ACC112 (cell line): ENCODE measurements around the gene FPR1.
"Not testable (repeated sequence)": the region's sequence is repeated elsewhere in the genome, so short reads cannot be mapped to it uniquely, and the experiment has no call there.

Experiments
- H2AFZ ChIP-seq: fragments of 200-600 bp; sonication (generic); one replicate; pipeline ENCODE4 v1.6.0; 2017; ENCODE audit warnings: antibody characterized with exemption, low read length; ENCODE audit not compliant: unreplicated experiment
- H3K27ac ChIP-seq: fragments of 200-600 bp; sonication (generic); 2 replicates; pipeline ENCODE4 v1.5.1; 2014; ENCODE audit warnings: low read depth, mild to moderate bottlenecking, antibody characterized with exemption, low read length, moderate library complexity
- H3K27me3 ChIP-seq: fragments of 200-600 bp; sonication (generic); 2 replicates; pipeline ENCODE4 v1.6.1; 2014; ENCODE audit warnings: mild to moderate bottlenecking, antibody characterized with exemption, low read length, moderate library complexity, mixed read lengths; ENCODE audit not compliant: insufficient read depth
- H3K36me3 ChIP-seq: fragments of 200-600 bp; sonication (generic); 2 replicates; pipeline ENCODE4 v1.6.1; 2016; ENCODE audit warnings: mild to moderate bottlenecking, antibody characterized with exemption, low read length, moderate library complexity, mixed read lengths; ENCODE audit not compliant: insufficient read depth
- H3K4me1 ChIP-seq: fragments of 200-600 bp; sonication (generic); one replicate; pipeline ENCODE4 v1.6.1; 2016; ENCODE audit warnings: low read length, mixed read lengths; ENCODE audit not compliant: insufficient read depth, unreplicated experiment, control insufficient read depth
- H3K4me3 ChIP-seq: fragments of 200-600 bp; sonication (generic); 2 replicates; pipeline ENCODE4 v1.5.1; 2014; ENCODE audit warnings: mild to moderate bottlenecking, low read depth, low read length
- H3K79me2 ChIP-seq: fragments of 200-600 bp; sonication (generic); one replicate; pipeline ENCODE4 v1.6.0; 2016; ENCODE audit warnings: low read length; ENCODE audit not compliant: control insufficient read depth, unreplicated experiment, insufficient read depth

Gene FPR1

DNA sequence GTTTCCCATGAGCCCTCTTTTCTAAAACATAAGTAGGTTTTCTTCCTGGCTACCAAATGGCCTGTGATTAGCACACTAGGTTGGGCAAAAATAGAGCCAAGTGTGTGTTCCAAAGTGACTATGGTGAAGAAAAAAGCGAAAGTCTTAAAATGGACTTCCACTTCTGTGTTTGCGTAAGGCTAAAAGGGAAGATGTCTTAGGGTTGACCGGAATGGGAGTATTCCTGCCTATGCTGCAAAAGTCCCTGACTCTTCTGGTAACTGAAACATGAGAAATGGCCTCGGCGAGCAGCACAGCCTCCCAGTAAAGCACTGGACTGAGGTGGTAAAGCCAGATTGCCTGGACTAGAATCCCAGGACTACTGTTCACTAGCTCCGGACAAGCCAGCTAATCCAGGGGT, 2.4 kb upstream of the FPR1 start:
- no peak overlapping the region for H3K27ac ChIP-seq
- H3K4me3 ChIP-seq, result no peak overlapping the region
- H3K36me3 ChIP-seq, result no peaks in the 10 kb centered on the region
- no peaks in the 10 kb centered on the region for H3K27me3 ChIP-seq
- peaks cover 18% of the 10 kb centered on the region for H3K4me1 ChIP-seq
- H2AFZ ChIP-seq, result no peak overlapping the region
- H3K79me2 ChIP-seq, result no peaks in the 10 kb centered on the region

GRCh38 chr19:51750400-51751094, 1.1 kb downstream of the FPR1 start:
- peaks cover 18% of the 10 kb centered on the region for H3K4me1 ChIP-seq
- H3K79me2 ChIP-seq, result no peaks in the 10 kb centered on the region
- H3K27ac ChIP-seq, result peak overlapping the region; percentile 68
- H3K27me3 ChIP-seq, result no peaks in the 10 kb centered on the region
- H3K36me3 ChIP-seq, result no peaks in the 10 kb centered on the region
- no peak overlapping the region for H2AFZ ChIP-seq
- H3K4me3 ChIP-seq, result no peak overlapping the region

- no peak overlapping the region for H2AFZ ChIP-seq
- peak overlapping the region; percentile 68 for H3K27ac ChIP-seq
- H3K4me1 ChIP-seq, result peaks cover 18% of the 10 kb centered on the region
- no peaks in the 10 kb centered on the region for H3K27me3 ChIP-seq
- no peaks in the 10 kb centered on the region for H3K79me2 ChIP-seq
- no peaks in the 10 kb centered on the region for H3K36me3 ChIP-seq
- no peak overlapping the region for H3K4me3 ChIP-seq
These were observed 1.7 kb downstream of the FPR1 start for GRCh38 chr19:51749979-51750378.

- H3K27me3 ChIP-seq, result no peaks in the 10 kb centered on the region
- H3K4me1 ChIP-seq, result peaks cover 21% of the 10 kb centered on the region
- H3K36me3 ChIP-seq, result no peaks in the 10 kb centered on the region
- H3K27ac ChIP-seq, result no peak overlapping the region
- H2AFZ ChIP-seq, result no peak overlapping the region
- no peak overlapping the region for H3K4me3 ChIP-seq
- no peaks in the 10 kb centered on the region for H3K79me2 ChIP-seq
These were observed 4.9 kb downstream of the FPR1 start for GRCh38 chr19:51746731-51747130.

- H3K4me1 ChIP-seq, result peaks cover 7% of the 10 kb centered on the region
- H3K27ac ChIP-seq, result peak overlapping the region; percentile 98
- no peak overlapping the region for H2AFZ ChIP-seq
- no peaks in the 10 kb centered on the region for H3K27me3 ChIP-seq
- no peaks in the 10 kb centered on the region for H3K79me2 ChIP-seq
- no peak overlapping the region for H3K4me3 ChIP-seq
- H3K36me3 ChIP-seq, result no peaks in the 10 kb centered on the region
These were observed 8.3 kb downstream of the FPR1 start for GRCh38 chr19:51743405-51743804.

DNA sequence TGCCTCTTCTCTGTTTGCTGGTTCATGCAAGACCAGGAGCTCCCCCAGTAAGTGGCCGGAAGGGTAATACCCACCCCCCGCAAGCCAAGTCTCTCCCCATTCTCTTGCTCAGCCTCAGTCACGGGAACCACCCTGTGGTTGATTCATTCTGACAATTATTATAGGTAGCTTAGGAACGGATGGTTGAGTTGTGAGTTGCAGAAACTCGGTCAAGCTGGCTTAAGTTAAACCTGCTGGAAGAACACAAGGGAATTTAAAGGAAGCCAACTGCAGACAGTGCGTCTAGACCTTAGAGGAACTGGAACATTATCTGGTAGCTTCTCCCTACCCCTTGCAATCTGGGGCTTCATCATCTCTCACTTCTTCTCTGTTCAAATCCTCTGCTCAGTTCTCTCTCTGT, 8.9 kb downstream of the FPR1 start:
- H3K27me3 ChIP-seq, result no peaks in the 10 kb centered on the region
- H3K4me3 ChIP-seq, result 0 out of 2 replicates have a peak overlapping the region, but pooled peaks have one; percentile 23
- no peak overlapping the region for H2AFZ ChIP-seq
- peaks cover 7% of the 10 kb centered on the region for H3K4me1 ChIP-seq
- H3K79me2 ChIP-seq, result no peaks in the 10 kb centered on the region
- H3K27ac ChIP-seq, result peak overlapping the region; percentile 98
- H3K36me3 ChIP-seq, result no peaks in the 10 kb centered on the region

- no peak overlapping the region for H2AFZ ChIP-seq
- no peaks in the 10 kb centered on the region for H3K27me3 ChIP-seq
- no peak overlapping the region for H3K4me3 ChIP-seq
- peak overlapping the region; percentile 52; the same call in 1 of the 2 replicates for H3K27ac ChIP-seq
- no peaks in the 10 kb centered on the region for H3K36me3 ChIP-seq
- H3K4me1 ChIP-seq, result peaks cover 19% of the 10 kb centered on the region
- H3K79me2 ChIP-seq, result no peaks in the 10 kb centered on the region
These were observed 11.3 kb downstream of the FPR1 start for GRCh38 chr19:51740356-51740755.

- no peaks in the 10 kb centered on the region for H3K79me2 ChIP-seq
- no peaks in the 10 kb centered on the region for H3K27me3 ChIP-seq
- no peaks in the 10 kb centered on the region for H3K36me3 ChIP-seq
- no peak overlapping the region for H3K4me3 ChIP-seq
- no peak overlapping the region for H2AFZ ChIP-seq
- H3K27ac ChIP-seq, result no peak overlapping the region
- H3K4me1 ChIP-seq, result peaks cover 19% of the 10 kb centered on the region
These were observed 12.0 kb downstream of the FPR1 start for GRCh38 chr19:51739466-51740213.

GRCh38 chr19:51738523-51738922, 13.2 kb downstream of the FPR1 start:
- H3K4me3 ChIP-seq, H3K27me3 ChIP-seq, H3K79me2 ChIP-seq, H2AFZ ChIP-seq, H3K36me3 ChIP-seq, H3K27ac ChIP-seq: not testable (repeated sequence)
- peaks cover 19% of the 10 kb centered on the region for H3K4me1 ChIP-seq

- Histone ChIP-seq H3K4me3 (no peak overlapping the region), H3K79me2 (no peaks in the 10 kb centered on the region), H3K4me1 (peaks cover 14% of the 10 kb centered on the region), H2AFZ (no peak overlapping the region), H3K27ac (peak overlapping the region; percentile 37; the same call in 1 of the 2 replicates), H3K27me3 (no peaks in the 10 kb centered on the region), H3K36me3 (no peaks in the 10 kb centered on the region)
These were observed 13.8 kb downstream of the FPR1 start for GRCh38 chr19:51737924-51738323.

DNA sequence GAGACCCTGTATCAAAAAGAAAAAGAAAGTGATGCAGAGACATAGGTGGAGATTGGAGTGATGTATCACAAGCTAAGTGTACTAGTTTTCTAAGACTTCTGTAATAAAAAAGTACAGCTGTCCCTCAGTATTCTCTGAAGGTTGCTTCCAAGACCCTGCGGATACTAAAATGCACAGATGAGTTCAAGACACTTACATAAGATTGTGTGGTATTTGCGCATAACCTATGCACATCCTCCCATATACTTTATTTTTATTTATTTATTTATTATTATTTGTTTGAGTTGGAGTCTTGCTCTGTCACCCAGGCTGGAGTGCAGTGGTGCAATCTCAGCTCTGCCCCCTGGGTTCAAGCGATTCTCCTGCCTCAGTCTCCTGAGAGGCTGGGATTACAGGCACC, 14.3 kb downstream of the FPR1 start:
- Histone ChIP-seq H3K36me3 (no peaks in the 10 kb centered on the region), H3K27me3 (no peaks in the 10 kb centered on the region), H3K4me3 (no peak overlapping the region), H2AFZ (no peak overlapping the region), H3K79me2 (no peaks in the 10 kb centered on the region), H3K4me1 (peaks cover 12% of the 10 kb centered on the region), H3K27ac (no peak overlapping the region)
